Myocyte (in vitro differentiated cells): Measurements from ENCODE around the gene HECTD2. TPM values are rescaled to one million over a fixed set of nuclear protein-coding genes. Genes with fewer than 3 reads are reported as not detected.
A peak's percentile ranks its signal among the peaks of the same experiment; 100 is the strongest.
"Not testable (repeated sequence)": the region's sequence is repeated elsewhere in the genome, so short reads cannot be mapped to it uniquely, and the experiment has no call there.

Experiments used
- DNase-seq: peaks from one replicate; pipeline ENCODE4 v3.0.0-alpha.2; 2012; ENCODE audit warnings: low read depth
- total RNA-seq: library from RNA; depleted of rRNA; stranded (reverse); fragments of >200 nt; gene quantifications from 2 replicates; pipeline ENCODE4 v1.2.3, GENCODE V29; 2014

HECTD2 gene
- total RNA-seq, 1 donor from 2014 or later: 11.8 TPM

DNA sequence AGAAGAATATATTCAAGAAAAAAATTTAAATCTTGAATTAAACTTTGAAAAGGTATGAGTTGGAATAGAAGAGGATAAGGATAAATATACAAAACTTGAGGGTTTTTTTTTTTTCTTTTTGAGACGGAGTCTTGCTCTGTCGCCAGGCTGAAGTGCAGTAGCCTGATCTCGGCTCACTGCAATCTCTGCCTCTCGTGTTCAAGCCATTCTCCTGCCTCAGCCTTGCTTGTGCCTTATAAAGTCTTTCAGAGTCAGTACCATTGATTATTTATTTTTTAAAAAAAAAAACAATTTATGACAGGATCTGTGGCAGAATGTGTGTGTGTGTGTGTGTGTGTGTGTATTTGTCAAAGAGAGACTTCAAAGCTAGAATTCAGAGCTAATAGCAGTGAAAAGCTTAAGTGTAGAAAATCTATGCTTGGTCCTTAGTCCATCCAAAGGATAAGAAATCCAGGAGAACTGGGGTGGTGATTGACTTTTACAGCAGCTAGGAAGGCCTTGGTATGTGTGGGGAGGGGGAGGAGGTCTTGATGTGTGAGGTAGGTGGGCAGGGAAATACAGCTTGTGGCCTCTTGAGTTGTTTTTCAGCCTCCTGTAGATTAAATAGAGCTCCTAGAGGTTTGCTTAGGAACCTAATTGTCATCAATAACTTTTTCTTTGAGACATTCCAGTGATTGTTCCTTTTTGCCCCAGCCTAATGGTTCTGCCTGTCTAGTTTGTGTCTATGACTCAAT is 2.4 kb downstream of the HECTD2 start:
- DNase-seq: no peak

DNA sequence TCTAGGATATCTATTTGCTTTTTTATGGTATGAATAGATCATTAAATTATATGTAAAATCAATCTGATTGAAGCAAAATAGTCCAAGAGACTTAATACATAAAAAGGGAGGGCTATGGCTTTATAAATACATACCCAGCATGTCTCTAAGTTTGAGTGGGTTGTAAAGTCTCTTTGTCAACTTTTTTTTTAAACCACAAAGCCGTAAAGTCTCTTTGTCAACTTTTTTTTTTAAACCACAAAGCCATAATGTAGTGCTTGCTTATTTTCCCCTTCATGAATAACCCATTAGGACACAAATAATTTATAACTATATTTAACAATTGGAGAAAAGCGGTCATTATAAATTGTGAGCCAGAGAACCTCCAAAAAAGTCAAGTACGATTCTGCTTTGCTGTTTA is 5.7 kb downstream of the HECTD2 start:
- DNase-seq: no peak

DNA sequence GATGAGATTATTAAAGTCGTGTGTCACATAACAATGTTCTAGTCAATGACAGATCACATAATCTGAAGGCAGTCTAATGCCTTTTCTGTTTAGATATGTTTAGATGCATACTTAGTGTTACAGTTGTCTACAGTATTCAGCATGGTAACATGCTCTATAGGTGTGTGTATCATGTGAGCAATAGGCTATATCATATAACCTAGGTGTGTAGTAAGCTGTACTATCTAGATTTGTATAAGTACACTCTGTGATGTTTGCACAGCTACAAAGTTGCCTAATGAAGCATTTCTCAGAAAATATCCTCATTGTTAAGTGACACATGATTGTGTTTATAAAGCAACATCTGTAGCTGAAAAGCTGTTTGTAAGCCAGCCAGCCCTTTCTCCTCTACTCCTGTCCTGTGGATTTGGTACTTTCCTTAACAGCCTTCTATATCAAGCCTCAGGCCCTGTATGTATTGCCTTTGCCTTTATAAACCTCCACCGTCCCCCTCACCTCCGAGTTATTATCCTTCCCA is 6.3 kb downstream of the HECTD2 start:
- no peak for DNase-seq

DNA sequence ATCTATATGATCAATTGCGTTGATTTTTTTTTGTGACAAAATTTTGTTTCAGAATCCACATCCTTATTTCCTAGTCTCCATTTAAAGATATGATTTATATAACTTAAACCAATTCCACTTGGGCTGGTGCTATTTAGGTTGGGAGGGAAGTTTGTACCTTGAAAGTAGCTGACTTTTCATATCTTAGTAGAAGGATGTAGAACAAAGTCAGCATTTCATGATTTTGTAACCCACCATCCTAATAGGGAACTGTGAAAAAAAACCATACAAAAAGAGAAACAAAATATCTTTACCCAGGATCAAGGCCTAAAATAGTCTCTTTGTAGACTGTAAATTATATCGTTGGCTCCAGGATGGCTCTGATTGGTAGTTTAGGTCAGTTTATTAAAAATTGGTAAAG is 8.3 kb downstream of the HECTD2 start:
- DNase-seq: no peak

DNA sequence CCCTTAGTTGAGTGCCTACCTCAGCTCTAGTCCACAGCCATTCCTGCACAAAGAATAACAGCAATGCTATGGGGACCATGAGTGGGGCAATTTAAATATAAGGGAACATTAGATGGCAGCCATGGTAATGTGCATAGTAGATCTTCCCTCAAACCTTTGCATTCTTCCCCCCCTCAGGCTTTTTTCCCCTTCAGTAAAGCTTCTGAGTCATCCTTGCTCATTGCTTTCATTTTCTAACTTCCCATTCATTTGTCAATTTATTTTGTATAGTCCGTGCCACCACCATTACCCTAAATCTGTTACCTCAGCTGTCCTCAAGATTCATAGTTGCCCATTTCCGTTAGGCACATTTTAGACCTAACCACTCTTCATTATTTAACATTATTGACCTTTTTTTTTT is 10.7 kb downstream of the HECTD2 start:
- DNase-seq: no peak

DNA sequence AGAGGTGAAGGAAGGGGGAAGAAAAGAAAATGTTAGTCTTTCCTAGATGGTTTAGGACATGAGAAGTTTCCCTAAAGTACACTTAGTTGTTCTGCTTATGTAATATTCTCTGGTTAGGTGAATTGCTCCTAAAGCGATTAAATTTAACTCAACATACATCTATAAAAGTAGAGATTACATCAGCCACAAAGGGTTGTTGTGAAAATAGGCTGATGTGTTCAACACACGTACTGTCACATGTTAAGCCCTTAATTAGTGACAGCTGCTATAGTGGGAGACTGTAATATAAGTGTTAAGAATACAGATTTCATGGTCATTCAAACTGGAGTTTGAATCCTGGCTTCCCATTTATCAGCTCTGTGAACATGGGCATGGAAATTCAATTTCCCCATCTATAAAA is 12.8 kb downstream of the HECTD2 start:
- peak; percentile 54 for DNase-seq

DNA sequence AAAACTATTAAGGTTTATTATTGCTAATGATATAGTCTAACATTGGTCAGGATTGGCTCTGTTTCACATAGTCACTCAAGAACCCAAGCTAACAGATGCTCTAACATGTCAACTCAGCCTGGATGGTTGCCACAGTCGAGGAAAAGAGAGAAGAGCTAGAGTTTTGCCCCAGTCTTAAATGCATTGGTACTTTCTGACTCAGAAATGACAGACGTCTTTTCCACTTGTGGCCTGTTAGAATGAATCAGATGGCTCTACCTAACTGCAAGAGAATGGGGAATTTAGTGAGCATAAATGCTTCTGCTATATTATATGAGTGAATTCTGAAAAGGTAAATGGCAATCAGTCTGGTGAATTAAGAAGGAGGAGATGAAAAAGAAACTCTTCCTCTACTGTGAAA is 13.9 kb downstream of the HECTD2 start:
- DNase-seq: peak; percentile 83

DNA sequence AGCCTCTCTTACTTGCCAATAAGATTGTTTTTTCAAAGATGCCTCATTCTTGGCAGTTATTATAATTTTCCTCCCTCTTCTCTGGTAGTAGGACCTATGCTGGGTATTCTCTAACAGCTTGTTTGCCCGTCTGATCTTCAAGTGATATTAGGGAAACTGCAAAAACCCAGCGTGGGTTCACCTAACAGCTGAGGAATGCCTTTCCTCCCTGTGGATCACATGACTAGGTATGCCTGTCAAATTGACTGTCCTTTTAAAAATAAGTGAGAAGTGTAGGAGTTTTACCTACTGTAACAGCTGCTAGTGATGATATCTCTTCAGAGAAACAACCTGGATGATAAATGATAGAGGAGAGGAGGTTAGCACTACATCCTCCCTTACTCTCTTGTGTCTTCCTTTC is 22.0 kb downstream of the HECTD2 start:
- peak; percentile 33 for DNase-seq

DNA sequence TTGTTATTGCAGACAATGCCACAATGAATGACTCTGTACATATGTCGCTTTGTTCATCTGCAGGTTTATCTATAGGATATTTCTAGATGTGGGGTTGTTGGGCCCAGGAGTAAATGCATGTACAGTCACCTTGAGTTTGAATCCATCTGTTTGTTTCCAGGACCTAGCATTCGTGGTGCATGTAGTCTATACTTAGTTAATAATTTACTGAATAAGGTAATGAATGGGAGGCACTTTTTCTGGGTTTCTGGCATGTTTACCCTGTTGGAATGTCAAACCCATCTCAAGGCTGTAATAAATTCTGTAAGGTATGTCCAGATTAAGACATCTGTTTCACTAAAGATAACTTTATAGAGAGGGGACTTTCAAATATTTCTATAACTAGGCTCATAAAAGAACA is 23.5 kb downstream of the HECTD2 start:
- DNase-seq: no peak

DNA sequence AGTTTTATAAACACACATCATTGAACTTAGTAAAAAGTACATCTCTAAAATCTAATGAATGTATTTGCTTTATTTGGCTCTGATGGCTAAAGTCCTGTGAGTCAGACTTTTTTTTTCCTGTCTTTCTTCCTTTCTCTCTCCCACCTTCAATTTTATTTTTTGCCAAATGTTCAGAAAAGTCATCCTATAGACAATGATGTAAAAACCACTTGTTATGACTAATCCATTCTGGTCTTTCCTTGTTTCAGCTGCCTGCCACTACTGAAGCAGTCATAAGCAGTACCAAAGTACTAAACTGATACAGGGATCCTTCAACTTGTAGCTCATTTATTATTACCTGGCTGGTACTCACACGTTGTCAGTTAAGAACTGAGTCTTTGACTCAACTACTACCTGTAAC is 23.9 kb downstream of the HECTD2 start:
- no peak for DNase-seq

DNA sequence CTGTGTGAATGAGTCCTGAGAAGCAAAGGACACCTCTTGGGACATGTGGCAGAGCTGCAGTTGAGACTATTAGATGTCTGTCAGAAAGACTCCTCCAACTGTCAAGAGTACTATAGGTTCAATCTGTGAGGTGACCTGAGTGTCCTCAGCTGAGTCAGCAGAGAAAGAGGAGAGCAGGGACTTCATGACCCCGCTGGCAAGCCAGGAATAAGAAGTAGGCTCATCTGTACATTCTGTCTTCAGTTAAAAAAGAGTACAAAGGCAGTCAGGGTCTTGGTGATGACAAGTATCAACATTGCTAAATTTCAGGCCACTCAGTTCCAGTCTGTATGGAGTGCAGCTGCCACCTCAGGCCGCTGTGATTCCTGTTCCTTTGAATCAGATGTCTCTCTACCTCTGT is 25.1 kb downstream of the HECTD2 start:
- no peak for DNase-seq

DNA sequence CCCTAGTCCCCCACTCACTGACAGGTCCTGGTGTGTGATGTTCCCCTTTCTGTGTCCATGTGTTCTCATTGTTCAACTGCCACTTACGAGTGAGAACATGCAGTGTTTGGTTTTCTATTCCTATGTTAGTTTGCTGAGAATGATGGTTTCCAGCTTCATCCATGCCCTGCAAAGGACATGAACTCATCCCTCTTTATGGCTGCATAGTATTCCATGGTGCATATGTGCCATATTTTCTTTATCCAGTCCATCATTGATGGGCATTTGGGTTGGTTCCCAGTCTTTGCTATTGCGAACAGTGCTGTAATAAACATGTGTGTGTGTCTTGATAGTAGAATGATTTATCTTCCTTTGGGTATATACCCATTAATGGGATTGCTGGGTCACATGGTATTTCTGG is 28.1 kb downstream of the HECTD2 start:
- not testable (repeated sequence) for DNase-seq

DNA sequence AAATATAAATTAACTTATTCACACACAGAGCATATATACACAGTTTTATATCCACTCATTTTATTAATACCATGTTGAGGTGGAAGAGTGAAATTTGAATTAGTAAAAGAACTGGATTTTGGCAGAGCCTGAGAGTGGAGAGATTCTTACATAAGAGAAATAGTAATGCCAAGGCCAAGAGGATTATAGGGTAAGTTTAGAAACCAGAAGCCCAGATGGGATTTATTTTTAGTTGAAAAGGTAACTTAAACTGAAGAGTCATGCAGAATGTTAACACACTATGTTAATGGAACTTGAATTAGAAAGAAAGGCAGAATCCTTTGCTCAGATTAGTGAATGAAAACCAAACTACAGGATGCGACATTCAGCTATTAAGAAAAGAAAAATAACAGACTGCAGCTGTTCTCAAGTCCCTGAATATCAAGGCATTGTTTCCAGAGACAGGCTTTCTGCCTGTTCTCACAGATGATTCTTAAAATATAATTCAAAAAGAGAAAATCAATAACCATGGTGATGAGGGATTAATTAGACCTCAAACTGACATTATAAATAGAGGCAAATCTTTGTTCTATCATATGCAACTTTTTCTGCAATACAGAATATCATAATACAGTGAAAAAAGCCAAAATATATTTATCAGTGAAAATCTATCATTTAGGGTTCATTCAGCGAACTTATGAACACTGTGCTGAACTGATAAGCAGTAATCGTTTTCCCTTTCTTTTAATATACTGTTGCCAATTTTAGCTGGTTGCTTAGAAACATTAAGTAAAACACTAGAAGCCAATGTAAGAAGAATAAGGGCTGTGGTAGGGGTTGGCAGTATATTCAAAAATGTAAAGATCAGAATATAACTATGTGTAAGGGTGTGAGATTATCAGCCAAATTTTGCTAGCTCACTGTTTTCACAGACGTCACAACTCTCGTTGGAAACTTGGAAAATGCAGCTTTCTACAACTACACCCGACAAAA is 34.4 kb downstream of the HECTD2 start:
- DNase-seq: peak; percentile 24

DNA sequence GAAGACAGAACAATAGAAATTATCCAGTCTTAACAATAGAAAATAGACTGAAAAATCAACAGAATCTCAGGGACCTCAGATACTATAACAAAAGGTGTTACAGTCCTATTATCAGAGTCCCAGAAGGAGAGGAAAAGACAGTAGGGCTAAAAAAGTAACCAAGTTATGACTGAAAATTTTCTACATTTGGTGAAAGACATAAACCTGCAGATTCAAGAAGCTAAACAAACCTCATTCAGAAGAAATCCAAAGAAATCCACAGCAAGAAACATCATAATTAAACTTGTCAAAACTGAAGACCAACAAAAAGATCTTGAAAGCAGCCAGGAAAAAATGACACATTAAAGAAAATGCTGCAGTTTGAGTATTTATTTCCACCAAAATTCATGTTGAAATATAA is 41.9 kb downstream of the HECTD2 start:
- DNase-seq: no peak

DNA sequence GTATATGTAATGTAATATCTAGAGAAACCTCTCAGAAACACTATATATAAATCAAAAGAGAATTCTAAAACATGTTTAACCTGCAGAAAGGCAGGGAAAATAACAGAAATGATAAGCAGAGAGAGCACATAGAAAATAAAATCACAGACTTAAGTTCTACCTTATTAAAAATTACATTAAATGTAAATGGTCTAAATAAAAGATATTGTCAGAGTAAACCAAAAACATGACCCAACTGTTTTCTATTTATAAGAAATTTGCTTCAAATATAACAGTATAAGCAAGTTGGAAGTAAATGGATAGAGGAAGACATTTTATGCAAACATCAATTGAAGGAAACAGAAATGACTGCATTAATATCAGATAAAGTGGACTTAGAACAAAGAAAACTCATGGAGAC is 43.4 kb downstream of the HECTD2 start:
- no peak for DNase-seq

DNA sequence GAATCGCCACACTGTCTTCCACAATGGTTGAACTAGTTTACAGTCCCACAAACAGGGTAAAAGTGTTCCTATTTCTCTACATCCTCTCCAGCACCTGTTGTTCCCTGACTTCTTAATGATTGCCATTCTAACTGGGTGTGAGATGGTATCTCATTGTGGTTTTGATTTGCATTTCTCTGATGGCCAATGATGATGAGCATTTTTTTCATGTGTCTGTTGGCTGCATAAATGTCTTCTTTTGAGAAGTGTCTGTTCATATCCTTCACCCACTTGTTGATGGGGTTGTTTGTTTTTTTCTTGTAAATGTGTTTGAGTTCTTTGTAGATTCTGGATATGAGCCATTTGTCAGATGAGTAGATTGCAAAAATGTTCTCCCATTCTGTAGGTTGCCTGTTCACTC is 45.0 kb downstream of the HECTD2 start:
- not testable (repeated sequence) for DNase-seq

DNA sequence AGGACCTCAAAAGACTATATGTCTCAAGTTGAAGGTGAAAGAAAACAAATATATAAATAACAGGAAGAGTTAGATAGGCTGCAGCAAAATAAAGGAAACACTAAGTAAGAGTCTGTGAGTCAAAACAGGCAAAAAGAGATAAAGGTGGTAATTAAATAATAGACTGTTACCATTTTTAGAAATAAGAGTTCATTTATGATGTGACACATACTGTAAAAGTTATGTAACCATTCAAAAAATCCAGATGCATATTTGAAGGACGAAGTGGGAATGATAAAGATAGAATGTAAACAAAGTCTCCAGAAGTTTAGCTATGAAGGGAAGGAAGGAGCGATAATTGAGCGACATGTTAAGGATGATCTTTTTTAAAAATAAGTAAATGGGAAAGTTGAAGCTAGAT is 50.5 kb downstream of the HECTD2 start:
- no peak for DNase-seq

DNA sequence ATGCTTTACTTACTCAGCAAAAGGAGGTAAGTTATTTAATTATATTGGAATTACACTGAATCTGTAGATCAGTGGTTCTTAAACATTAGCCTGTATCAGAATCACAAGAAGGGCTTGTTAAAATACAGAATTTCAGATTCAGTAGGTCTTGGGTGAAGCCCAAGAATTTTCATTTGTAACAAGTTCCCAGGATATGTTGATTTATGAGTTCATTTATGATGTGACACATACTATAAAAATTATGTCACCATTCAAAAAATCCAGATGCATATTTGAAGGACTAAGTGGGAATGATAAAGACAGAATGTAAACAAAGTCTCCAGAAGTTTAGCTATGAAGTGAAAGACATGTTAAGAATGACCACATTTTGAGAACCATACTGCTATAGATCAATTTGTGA is 52.3 kb downstream of the HECTD2 start:
- no peak for DNase-seq

DNA sequence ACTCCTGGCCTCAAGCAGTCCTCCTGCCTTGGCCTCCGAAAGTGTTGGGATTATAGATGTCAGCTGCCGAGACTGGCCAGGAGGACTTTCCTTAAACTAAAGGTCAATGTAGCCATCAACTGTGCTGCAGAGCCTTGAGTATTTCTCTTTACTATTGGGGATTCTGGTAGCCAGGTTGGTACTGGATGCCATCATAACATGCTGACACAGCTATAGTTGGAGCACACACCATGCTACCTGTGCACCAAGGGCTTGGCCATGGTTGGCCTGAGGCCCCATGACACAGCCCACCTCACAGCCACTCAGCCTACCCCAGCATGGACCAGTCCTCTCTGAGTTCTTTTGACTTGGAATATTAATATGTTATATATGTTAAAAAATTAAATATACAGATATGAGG is 54.4 kb downstream of the HECTD2 start:
- DNase-seq: no peak

DNA sequence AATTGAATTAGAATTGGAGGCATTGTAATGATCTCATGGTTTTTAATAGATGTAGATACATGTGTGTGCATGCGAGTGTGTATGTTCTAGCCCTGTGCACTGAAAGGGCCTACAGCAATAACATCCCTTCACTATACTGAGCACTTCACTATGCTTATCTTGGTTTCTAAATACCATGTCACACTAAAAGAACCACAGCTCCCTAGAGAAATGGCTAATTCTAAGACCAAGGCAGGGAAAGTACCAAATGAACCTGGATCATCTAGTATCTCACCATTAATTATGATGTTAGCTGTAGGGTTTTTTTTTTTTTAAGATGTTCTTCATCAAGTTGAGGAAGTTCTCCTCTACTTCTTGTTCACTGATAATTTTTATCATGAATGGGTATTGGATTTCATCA is 55.1 kb downstream of the HECTD2 start:
- no peak for DNase-seq

DNA sequence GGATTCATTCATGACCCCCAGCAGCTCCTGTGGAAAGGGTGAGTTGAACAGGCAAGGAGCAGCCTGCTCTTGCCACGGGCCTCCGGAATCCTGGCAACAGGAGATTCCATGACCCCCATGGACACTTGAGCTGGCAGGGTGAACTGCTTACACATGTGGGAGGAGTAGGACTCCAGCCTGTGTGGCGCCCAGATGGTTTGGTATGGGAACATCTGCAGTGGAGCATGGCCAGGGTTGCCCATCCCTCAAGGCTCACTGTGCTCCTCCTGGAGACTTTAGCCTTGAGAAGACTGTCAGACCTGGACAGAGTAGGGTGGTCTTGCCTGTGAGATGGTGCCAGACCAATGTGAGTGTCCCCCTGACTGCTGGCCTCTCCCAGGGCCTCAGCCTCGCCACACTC is 57.0 kb downstream of the HECTD2 start:
- no peak for DNase-seq

DNA sequence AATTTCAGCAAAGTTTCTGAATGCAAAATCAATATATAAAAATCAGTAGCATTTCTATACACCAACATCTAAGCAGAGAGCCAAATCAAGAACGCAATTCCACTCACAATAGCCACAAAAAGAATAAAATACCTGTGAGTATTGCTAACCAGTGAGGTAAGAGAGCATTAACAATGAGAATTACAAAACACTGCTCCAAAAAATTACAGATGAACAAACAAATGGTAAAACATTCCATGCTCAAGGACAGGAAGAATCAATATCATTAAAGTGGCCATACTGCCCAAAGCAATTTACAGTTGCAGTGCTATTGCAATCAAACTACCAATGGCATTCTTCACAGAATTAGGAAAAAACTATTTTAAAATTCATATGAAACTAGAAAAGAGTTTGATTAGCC is 61.5 kb downstream of the HECTD2 start:
- DNase-seq: no peak
